Measurements from ENCODE around the gene TCTN2. TPM values are rescaled to one million over a fixed set of nuclear protein-coding genes. Genes with fewer than 3 reads are reported as not detected.

The TCTN2 gene
- total RNA-seq, 1 donor from 2014 or later, result 29.5 TPM

GRCh38 chr12:123675436-123675835 lies 4.5 kb downstream of the TCTN2 start:
- Mint-ChIP-seq H3K9me3 (no peaks in the 10 kb centered on the region), H3K4me3 (no peak overlapping the region), H3K4me1 (ENCODE audit: unreplicated experiment) (peaks cover 17% of the 10 kb centered on the region), H3K27me3 (no peaks in the 10 kb centered on the region), H3K36me3 (peaks cover 17% of the 10 kb centered on the region), H3K27ac (no peak overlapping the region)
- no peak for DNase-seq (ENCODE audit: extremely low spot score, unreplicated experiment)
- no peak for TF ChIP-seq CTCF (conservative IDR thresholded peaks at IDR 0.05)

GRCh38 chr12:123676616-123677320 lies 5.9 kb downstream of the TCTN2 start:
- DNase-seq (ENCODE audit: extremely low spot score, unreplicated experiment), result no peak
- H3K4me3 Mint-ChIP-seq, result no peak overlapping the region
- peaks cover 11% of the 10 kb centered on the region for H3K4me1 Mint-ChIP-seq (ENCODE audit: unreplicated experiment)
- no peaks in the 10 kb centered on the region for H3K9me3 Mint-ChIP-seq
- no peak for TF ChIP-seq CTCF (conservative IDR thresholded peaks at IDR 0.05)
- peaks cover 21% of the 10 kb centered on the region for H3K36me3 Mint-ChIP-seq
- no peak overlapping the region for H3K27ac Mint-ChIP-seq
- no peaks in the 10 kb centered on the region for H3K27me3 Mint-ChIP-seq

- no peak overlapping the region for H3K4me3 Mint-ChIP-seq
- H3K27me3 Mint-ChIP-seq, result no peaks in the 10 kb centered on the region
- H3K27ac Mint-ChIP-seq, result no peak overlapping the region
- DNase-seq (ENCODE audit: extremely low spot score, unreplicated experiment), result no peak
- TF ChIP-seq CTCF (conservative IDR thresholded peaks at IDR 0.05), result no peak
- H3K4me1 Mint-ChIP-seq (ENCODE audit: unreplicated experiment), result no peaks in the 10 kb centered on the region
- peaks cover 18% of the 10 kb centered on the region for H3K36me3 Mint-ChIP-seq
- no peaks in the 10 kb centered on the region for H3K9me3 Mint-ChIP-seq
Observed at GRCh38 chr12:123678981-123679380, 8.1 kb downstream of the TCTN2 start.

- H3K36me3 Mint-ChIP-seq, result peaks cover 12% of the 10 kb centered on the region
- DNase-seq (ENCODE audit: extremely low spot score, unreplicated experiment), result no peak
- TF ChIP-seq CTCF (conservative IDR thresholded peaks at IDR 0.05), result no peak
- H3K27me3 Mint-ChIP-seq, result no peaks in the 10 kb centered on the region
- no peaks in the 10 kb centered on the region for H3K4me1 Mint-ChIP-seq (ENCODE audit: unreplicated experiment)
- H3K27ac Mint-ChIP-seq, result no peak overlapping the region
- H3K4me3 Mint-ChIP-seq, result no peak overlapping the region
- H3K9me3 Mint-ChIP-seq, result no peaks in the 10 kb centered on the region
Observed at GRCh38 chr12:123681605-123682004, 10.7 kb downstream of the TCTN2 start.

GRCh38 chr12:123683964-123684363 lies 13.1 kb downstream of the TCTN2 start:
- no peak for DNase-seq (ENCODE audit: extremely low spot score, unreplicated experiment)
- TF ChIP-seq CTCF (conservative IDR thresholded peaks at IDR 0.05), result no peak
- Mint-ChIP-seq H3K4me3 (no peak overlapping the region), H3K27me3 (no peaks in the 10 kb centered on the region), H3K4me1 (ENCODE audit: unreplicated experiment) (no peaks in the 10 kb centered on the region), H3K36me3 (peaks cover 4% of the 10 kb centered on the region), H3K9me3 (no peaks in the 10 kb centered on the region), H3K27ac (no peak overlapping the region)

Measured in type B pancreatic cell (in vitro differentiated cells).